ENCODE data around the gene ZNF423. TPM values are rescaled to one million over a fixed set of nuclear protein-coding genes. Genes with fewer than 3 reads are reported as not detected.
A peak's percentile ranks its signal among the peaks of the same experiment; 100 is the strongest.

ZNF423 gene
- total and polyA plus RNA-seq, 3 experiments from 2014 or later, result not detected

DNA sequence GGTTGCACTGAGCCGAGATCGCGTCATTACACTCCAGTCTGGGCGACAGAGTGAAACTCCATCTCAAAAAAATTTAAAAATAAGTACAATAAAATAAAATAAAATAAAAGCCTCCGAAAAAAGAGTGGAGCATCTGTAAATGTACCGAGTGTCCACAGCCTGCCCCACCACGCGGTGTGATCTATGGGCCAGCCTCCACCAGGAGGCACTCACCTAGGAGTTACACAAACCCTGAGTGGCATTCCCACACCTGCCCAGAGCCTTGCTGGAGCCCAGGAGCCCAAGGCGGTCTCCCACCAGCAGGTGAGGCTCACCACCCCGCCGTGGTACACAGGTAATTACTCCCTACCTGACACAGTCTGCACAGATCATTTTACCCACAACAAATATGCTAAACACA, 183.2 kb downstream of the ZNF423 start:
- no peaks in the 10 kb centered on the region for H3K36me3 Mint-ChIP-seq
- CTCF ChIA-PET, result interaction anchor here (1.1 kb wide), 1 partner anchor 10 kb away, joined by 3 read pairs; no protein-coding TSS in a partner anchor

DNA sequence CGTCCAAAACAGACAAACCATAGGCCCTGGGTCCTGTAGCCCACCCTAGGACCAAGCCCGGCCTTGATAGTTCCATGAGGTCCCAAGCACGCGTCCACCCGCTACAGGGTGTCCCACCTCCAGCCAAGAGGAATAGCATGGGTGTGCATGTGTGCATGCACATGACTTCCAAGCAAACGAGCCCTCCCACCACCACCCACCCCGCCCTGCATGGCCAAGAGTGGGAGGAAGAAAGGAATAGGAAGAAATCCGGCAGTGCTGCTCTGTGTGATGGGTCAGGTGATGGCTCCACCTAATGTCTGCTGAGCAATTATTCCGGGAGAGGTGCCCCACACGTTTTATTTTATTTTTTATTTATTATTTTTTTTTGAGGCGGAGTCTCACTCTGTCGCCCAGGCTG, 184.6 kb downstream of the ZNF423 start:
- Histone ChIP-seq H3K27me3 (ENCODE audit: insufficient read depth, low read length, poor library complexity, severe bottlenecking) (no peaks in the 10 kb centered on the region), H3K4me1 (ENCODE audit: insufficient read depth, low read length) (no peaks in the 10 kb centered on the region), H3K4me3 (ENCODE audit: low read length) (no peak overlapping the region), H3K27ac (ENCODE audit: low read depth, low read length) (no peak overlapping the region), H3K9me3 (ENCODE audit: low read length) (no peaks in the 10 kb centered on the region), H3K36me3 (ENCODE audit: insufficient read depth, low read length) (no peaks in the 10 kb centered on the region)
- peaks cover 0 to 5% of the 10 kb centered on the region in 2 donors for H3K27me3 Mint-ChIP-seq
- DNase-seq, result no peak
- no peaks in the 10 kb centered on the region for H3K4me1 Mint-ChIP-seq
- H3K4me3 Mint-ChIP-seq, result no peak overlapping the region
- H3K27ac Mint-ChIP-seq, result no peak overlapping the region
- POLR2A ChIA-PET, result no interaction called here
- no peaks in the 10 kb centered on the region for H3K36me3 Mint-ChIP-seq
- CTCF ChIA-PET, result no interaction called here
- H3K9me3 Mint-ChIP-seq, result no peaks in the 10 kb centered on the region

More for the DNA sequence above, 183.2 kb downstream of the ZNF423 start:
- POLR2A ChIA-PET, result no interaction called here
- Histone ChIP-seq H3K4me3 (ENCODE audit: low read length) (no peak overlapping the region), H3K4me1 (ENCODE audit: insufficient read depth, low read length) (no peaks in the 10 kb centered on the region), H3K27ac (ENCODE audit: low read depth, low read length) (no peak overlapping the region), H3K27me3 (ENCODE audit: insufficient read depth, low read length, poor library complexity, severe bottlenecking) (no peaks in the 10 kb centered on the region), H3K36me3 (ENCODE audit: insufficient read depth, low read length) (no peaks in the 10 kb centered on the region), H3K9me3 (ENCODE audit: low read length) (no peaks in the 10 kb centered on the region)
- Mint-ChIP-seq H3K27ac (no peak overlapping the region), H3K4me1 (no peaks in the 10 kb centered on the region), H3K9me3 (no peaks in the 10 kb centered on the region), H3K4me3 (no peak overlapping the region), H3K27me3 (peaks cover 0 to 5% of the 10 kb centered on the region in 2 donors)
- DNase-seq, result no peak

DNA sequence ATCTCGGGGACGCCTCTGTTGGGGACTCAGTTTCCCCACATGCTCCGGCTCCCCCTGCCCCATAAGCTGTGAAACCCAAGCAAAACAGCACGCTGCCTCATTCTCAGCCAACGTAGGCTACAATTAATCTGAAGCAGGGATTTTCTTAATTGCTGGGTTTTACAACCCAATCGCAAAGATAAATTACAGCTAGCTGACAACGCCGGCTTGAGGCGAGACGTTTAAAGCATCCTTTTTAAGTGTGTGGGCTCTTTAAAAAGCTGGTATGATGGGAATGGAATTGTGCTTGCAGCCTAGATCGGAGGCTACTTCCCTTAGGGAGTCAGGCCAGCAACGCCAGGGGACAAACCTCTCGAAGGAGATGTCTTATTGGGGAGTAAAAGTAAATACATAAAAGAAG, 185.3 kb downstream of the ZNF423 start:
- POLR2A ChIA-PET, result no interaction called here

DNA sequence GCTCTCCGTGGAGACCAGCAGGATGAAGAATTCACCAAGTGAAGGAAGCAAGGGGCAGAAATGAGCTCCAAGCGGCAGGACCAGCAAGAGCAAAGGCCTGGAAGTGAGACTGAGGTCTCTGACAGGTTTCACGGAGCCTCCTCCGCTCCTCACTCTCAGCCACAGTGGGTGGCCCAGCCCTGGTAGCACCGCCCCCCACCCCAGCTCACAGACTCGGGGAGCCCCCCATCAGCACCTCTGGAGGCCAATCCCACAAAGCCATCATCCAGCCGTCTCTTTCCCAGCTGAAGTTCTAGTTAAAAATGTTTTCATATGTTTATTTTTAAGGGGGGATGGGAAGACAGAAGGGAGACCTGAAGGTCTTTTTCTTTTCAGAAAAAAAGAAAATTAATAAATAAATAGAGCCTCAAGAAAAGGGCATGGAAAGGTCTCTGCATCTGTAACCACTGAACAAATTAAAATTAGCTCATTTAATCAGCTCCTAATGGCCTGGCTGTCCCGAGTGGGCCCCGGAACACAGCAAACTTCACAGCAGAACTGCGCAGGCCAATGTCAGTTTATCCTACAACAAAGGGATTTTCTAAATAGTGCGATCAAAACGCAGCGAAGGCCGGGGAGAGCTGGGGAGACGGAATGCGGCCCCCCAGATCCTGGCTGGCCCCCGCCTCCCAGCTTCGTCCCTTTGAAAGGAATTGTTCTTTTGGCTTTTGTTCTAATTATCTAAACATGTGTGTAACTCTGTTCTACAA, 190.3 kb downstream of the ZNF423 start:
- ChIA-PET CTCF (no interaction called here), POLR2A (no interaction called here)
- no peak overlapping the region for H3K4me3 ChIP-seq (ENCODE audit: low read length)
- no peaks in the 10 kb centered on the region for H3K9me3 ChIP-seq (ENCODE audit: low read length)
- H3K4me1 ChIP-seq (ENCODE audit: insufficient read depth, low read length), result no peaks in the 10 kb centered on the region
- Mint-ChIP-seq H3K27me3 (peaks cover 0 to 5% of the 10 kb centered on the region in 2 donors), H3K4me3 (no peak overlapping the region), H3K9me3 (no peaks in the 10 kb centered on the region), H3K36me3 (no peaks in the 10 kb centered on the region), H3K4me1 (no peaks in the 10 kb centered on the region), H3K27ac (no peak overlapping the region)
- H3K27ac ChIP-seq (ENCODE audit: low read depth, low read length), result no peak overlapping the region
- no peaks in the 10 kb centered on the region for H3K27me3 ChIP-seq (ENCODE audit: insufficient read depth, low read length, poor library complexity, severe bottlenecking)
- no peaks in the 10 kb centered on the region for H3K36me3 ChIP-seq (ENCODE audit: insufficient read depth, low read length)
- DNase-seq, result no peak

More for the DNA sequence above, 185.3 kb downstream of the ZNF423 start:
- Histone ChIP-seq H3K27ac (ENCODE audit: low read depth, low read length) (no peak overlapping the region), H3K4me1 (ENCODE audit: insufficient read depth, low read length) (no peaks in the 10 kb centered on the region), H3K36me3 (ENCODE audit: insufficient read depth, low read length) (no peaks in the 10 kb centered on the region), H3K9me3 (ENCODE audit: low read length) (no peaks in the 10 kb centered on the region), H3K4me3 (ENCODE audit: low read length) (no peak overlapping the region), H3K27me3 (ENCODE audit: insufficient read depth, low read length, poor library complexity, severe bottlenecking) (no peaks in the 10 kb centered on the region)
- H3K27me3 Mint-ChIP-seq, result peaks cover 0 to 5% of the 10 kb centered on the region in 2 donors
- H3K4me1 Mint-ChIP-seq, result no peaks in the 10 kb centered on the region
- CTCF ChIA-PET, result no interaction called here
- no peak for DNase-seq
- H3K9me3 Mint-ChIP-seq, result no peaks in the 10 kb centered on the region
- no peak overlapping the region for H3K4me3 Mint-ChIP-seq
- no peaks in the 10 kb centered on the region for H3K36me3 Mint-ChIP-seq
- peak overlapping the region in 1 of 8 donors; percentile 33 for H3K27ac Mint-ChIP-seq

DNA sequence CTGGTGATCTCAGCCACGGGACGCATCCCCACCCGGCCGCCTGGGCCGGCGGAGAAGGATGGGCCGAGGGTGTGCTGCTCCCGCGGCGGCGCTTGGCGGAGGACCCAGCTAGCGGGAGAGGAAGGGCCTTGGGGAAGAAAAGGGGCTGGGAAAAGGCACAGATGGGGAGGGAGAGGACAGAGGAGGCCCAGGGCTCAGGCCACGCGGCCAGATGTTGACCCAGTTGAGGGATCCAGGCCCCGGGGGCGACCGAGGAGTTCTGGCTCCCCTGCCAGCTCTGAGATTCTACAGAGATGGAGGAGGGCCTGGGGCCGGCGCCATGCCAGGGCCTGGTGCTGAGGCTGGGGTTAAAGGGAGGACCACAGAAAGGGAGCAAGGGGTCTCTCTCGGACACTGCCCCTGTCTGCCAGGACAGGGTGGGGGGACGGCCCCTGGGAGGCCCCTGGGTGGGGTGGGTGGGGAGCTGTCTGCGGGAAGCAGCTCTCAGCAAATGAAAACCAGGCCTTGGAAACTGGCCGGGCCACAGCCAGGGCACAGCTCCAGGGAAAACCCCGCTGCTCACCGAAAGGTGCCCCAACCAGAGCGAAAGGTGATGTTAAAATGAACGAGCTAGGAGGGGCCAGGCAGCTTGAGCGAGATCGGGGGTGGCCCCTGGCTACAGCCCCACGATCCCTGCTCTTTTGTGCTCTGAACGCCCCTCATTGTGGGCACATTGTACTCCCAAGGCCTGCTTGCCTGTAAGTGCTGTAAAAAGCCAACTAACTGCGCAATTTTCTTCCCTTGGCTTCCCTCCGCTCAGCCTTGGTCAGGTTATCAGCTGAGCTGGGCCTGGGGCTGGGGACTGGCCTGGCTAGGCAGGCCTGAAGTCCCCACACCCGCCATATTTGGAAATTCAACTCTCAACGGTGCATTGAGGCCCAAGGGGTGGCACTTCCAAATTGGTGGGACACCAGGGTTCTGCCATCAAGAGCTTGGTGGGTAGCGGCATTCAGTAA, 191.4 kb downstream of the ZNF423 start:
- H3K4me1 ChIP-seq (ENCODE audit: insufficient read depth, low read length), result no peaks in the 10 kb centered on the region
- H3K27me3 ChIP-seq (ENCODE audit: insufficient read depth, low read length, poor library complexity, severe bottlenecking), result no peaks in the 10 kb centered on the region
- Mint-ChIP-seq H3K4me1 (no peaks in the 10 kb centered on the region), H3K4me3 (no peak overlapping the region), H3K9me3 (no peaks in the 10 kb centered on the region), H3K27ac (no peak overlapping the region), H3K27me3 (peaks cover 0 to 5% of the 10 kb centered on the region in 2 donors), H3K36me3 (no peaks in the 10 kb centered on the region)
- DNase-seq, result no peak
- no peak overlapping the region for H3K27ac ChIP-seq (ENCODE audit: low read depth, low read length)
- no peaks in the 10 kb centered on the region for H3K36me3 ChIP-seq (ENCODE audit: insufficient read depth, low read length)
- H3K9me3 ChIP-seq (ENCODE audit: low read length), result no peaks in the 10 kb centered on the region
- CTCF ChIA-PET, result no interaction called here
- H3K4me3 ChIP-seq (ENCODE audit: low read length), result no peak overlapping the region
- POLR2A ChIA-PET, result no interaction called here

DNA sequence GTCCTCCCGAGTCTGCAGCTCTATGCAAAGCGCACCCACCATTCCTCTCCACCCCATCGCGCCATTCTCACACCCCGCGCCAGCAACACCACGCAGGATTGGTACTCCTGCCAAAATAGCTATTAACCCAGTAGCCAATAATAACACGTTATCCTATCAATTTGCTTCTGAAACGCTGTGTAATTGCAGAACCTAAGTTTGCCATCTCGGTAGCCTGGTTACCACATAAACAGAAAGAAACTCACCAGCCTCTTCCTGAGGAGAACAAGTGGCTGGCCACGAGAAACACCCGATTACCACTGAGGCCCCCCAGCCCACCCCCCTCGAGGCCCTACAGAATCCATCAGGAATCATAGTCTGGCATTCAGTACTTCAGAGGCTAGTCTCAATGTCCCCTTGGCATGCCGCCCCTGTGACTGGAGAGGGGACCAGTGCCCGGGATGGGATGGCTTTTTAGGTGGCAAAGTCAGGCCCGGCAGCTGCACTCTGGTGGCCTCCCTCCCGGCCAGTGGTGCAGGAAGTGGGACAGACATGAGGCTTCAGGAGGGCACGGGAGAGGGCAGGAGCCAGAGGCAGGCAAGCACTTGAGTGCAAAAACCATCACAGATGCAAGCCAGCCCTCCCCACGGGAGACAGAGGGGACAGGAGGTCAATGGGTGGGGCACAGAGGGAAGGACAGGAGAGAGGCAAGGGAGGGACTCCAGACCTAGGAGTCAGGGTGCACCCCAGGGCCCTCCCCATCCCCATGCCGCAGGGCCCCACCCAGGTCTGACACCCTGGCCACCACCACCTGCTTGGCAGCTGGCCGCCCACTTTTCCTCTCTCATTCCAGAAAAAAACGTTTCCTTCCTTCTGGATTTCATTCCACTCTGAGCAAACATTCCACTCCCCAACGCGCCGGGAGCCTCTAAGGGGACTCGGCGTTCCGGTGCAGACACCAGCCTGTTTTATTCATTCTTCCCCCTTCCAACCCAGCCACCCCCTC, 192.5 kb downstream of the ZNF423 start:
- ChIA-PET POLR2A (no interaction called here), CTCF (interaction anchor here (0.8 kb wide), 1 partner anchor 10 kb away, joined by 3 read pairs; no protein-coding TSS in a partner anchor)
- Mint-ChIP-seq H3K9me3 (no peaks in the 10 kb centered on the region), H3K27me3 (peaks cover 0 to 3% of the 10 kb centered on the region in 2 donors), H3K27ac (no peak overlapping the region), H3K4me1 (no peaks in the 10 kb centered on the region), H3K36me3 (no peaks in the 10 kb centered on the region), H3K4me3 (no peak overlapping the region)
- H3K27ac ChIP-seq (ENCODE audit: low read depth, low read length), result no peak overlapping the region
- no peaks in the 10 kb centered on the region for H3K36me3 ChIP-seq (ENCODE audit: insufficient read depth, low read length)
- no peaks in the 10 kb centered on the region for H3K27me3 ChIP-seq (ENCODE audit: insufficient read depth, low read length, poor library complexity, severe bottlenecking)
- H3K9me3 ChIP-seq (ENCODE audit: low read length), result no peaks in the 10 kb centered on the region
- H3K4me1 ChIP-seq (ENCODE audit: insufficient read depth, low read length), result no peaks in the 10 kb centered on the region
- H3K4me3 ChIP-seq (ENCODE audit: low read length), result no peak overlapping the region
- no peak for DNase-seq

DNA sequence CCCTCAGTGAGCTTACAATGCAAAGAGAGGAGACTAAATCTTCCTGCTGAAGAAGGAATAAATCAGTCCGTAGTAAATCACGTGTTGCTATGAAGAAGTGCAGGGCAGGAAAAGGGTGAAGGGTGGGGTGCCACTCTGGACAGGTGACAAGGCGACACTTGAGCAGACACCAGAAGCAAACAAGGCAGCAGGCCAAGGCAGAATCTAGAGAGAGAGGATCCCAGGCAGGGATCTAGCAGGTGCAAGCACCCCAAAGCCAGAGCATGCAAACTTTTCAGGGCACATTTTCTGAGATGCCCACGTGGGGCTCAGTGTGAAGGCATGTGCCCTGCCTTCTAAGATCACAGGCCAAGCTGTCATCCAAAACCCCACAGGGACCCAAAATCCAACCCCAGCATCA, 193.3 kb downstream of the ZNF423 start:
- Histone ChIP-seq H3K9me3 (ENCODE audit: low read length) (no peaks in the 10 kb centered on the region), H3K4me3 (ENCODE audit: low read length) (no peak overlapping the region), H3K27ac (ENCODE audit: low read depth, low read length) (no peak overlapping the region), H3K36me3 (ENCODE audit: insufficient read depth, low read length) (no peaks in the 10 kb centered on the region), H3K27me3 (ENCODE audit: insufficient read depth, low read length, poor library complexity, severe bottlenecking) (no peaks in the 10 kb centered on the region), H3K4me1 (ENCODE audit: insufficient read depth, low read length) (no peaks in the 10 kb centered on the region)
- Mint-ChIP-seq H3K27ac (no peak overlapping the region), H3K27me3 (peaks cover 0 to 3% of the 10 kb centered on the region in 2 donors), H3K4me3 (peak overlapping the region in 1 of 7 donors; percentile 64), H3K9me3 (no peaks in the 10 kb centered on the region), H3K4me1 (no peaks in the 10 kb centered on the region), H3K36me3 (no peaks in the 10 kb centered on the region)
- ChIA-PET CTCF (interaction anchor here (0.8 kb wide), 1 partner anchor 11 kb away, joined by 3 read pairs; no protein-coding TSS in a partner anchor), POLR2A (no interaction called here)
- no peak for DNase-seq

Data from CD8-positive, alpha-beta memory T cell (primary cell).